SK-N-SH treated with all-trans-retinoic acid at 6 μM for 48 hours (cell line): ENCODE measurements around the gene PXMP2.

Experiments
- ARNTL ChIP-seq: fragments of 450-650 bp; formaldehyde crosslinking; IDR thresholded peaks from 2 replicates; pipeline ENCODE4 v1.5.0; 2020; ENCODE audit warnings: low read depth, mild to moderate bottlenecking, moderate library complexity, borderline replicate concordance
- CREB5 ChIP-seq: fragments of 250-450 bp; sonication (Bioruptor Pico); IDR thresholded peaks from 2 replicates; pipeline ENCODE4 v1.5.1; 2020; ENCODE audit warnings: low read depth, mild to moderate bottlenecking, moderate library complexity
- ISL1 ChIP-seq: fragments of 250-450 bp; sonication (Bioruptor Pico); IDR thresholded peaks from 2 replicates; pipeline ENCODE4 v2.1.2; 2022; ENCODE audit warnings: mild to moderate bottlenecking, moderate library complexity
- PATZ1 ChIP-seq: fragments of 250-450 bp; sonication (Bioruptor Pico); IDR thresholded peaks from 2 replicates; pipeline ENCODE4 v1.8.0; 2020; ENCODE audit warnings: mild to moderate bottlenecking, moderate library complexity, borderline replicate concordance
- PPARA ChIP-seq: fragments of 250-450 bp; sonication (Bioruptor Pico); IDR thresholded peaks from 2 replicates; pipeline ENCODE4 v1.5.0; 2020; ENCODE audit warnings: mild to moderate bottlenecking, borderline replicate concordance
- RARB ChIP-seq: fragments of 250-450 bp; sonication (Bioruptor Pico); IDR thresholded peaks from 2 replicates; pipeline ENCODE4 v1.8.0; 2021; ENCODE audit warnings: mild to moderate bottlenecking, moderate library complexity
- SNAI2 ChIP-seq: fragments of 250-450 bp; sonication (Bioruptor Pico); IDR thresholded peaks from 2 replicates; pipeline ENCODE4 v1.5.0; 2020; ENCODE audit warnings: mild to moderate bottlenecking, moderate library complexity
- TOX ChIP-seq: fragments of 250-450 bp; sonication (Bioruptor Pico); IDR thresholded peaks from 2 replicates; pipeline ENCODE4 v1.8.0; 2021; ENCODE audit warnings: mild to moderate bottlenecking, moderate library complexity, borderline replicate concordance
- ZC3H10 ChIP-seq: fragments of 250-450 bp; sonication (Bioruptor Pico); IDR thresholded peaks from 2 replicates; pipeline ENCODE4 v1.5.1; 2021; ENCODE audit warnings: mild to moderate bottlenecking, moderate library complexity
- ZFP30 ChIP-seq: fragments of 450-650 bp; formaldehyde crosslinking; IDR thresholded peaks from 2 replicates; pipeline ENCODE4 v1.5.0; 2022; ENCODE audit warnings: mild to moderate bottlenecking, moderate library complexity
- TF ChIP-seq, protein P1 (sequence below): fragments of 250-450 bp; sonication (Bioruptor Pico); IDR thresholded peaks from 2 replicates; pipeline ENCODE4 v1.5.1; 2021; ENCODE audit warnings: mild to moderate bottlenecking, moderate library complexity

DNA sequence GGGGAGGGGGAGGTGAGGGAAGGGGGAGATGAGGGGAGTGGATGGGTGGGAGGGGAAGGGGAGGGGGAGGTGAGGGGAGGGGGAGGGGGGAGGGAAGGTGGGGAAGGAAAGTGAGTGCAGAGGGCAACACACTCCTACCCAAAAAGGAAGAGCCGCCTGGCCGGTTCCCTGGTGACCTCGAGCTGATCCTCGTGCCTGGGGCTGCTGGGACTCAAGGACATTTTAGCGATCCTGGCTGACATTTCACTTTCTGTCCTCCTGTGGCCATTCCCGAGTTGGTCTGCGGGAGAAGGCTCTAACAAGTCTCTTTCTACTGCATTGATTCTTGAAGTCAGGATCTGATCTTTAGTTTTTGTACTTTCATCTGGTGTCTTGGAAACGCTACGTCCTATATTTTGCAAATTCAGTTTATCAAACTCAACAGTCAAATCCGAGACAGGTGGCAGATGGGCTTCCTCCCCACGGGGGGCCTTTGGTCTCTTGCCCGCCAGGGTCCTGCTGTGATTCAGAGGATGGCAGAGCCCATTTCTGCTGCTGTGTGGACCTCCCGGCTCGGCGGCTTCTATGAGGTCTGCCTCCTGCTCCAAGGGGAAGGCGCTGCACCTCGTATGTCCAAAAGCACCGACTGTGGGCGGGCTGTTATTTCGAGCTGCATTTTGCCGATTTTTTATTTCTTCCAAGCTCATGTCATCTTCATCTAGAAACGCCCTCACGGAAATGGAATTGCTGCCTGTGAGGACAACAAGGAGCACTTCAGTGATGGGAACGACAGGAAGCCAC lies 42.3 kb downstream of the PXMP2 start:
- TF ChIP-seq CREB5 (no peak), ZC3H10 (no peak), PATZ1 (CRISPR knock-in tag) (no peak), ISL1 (CRISPR knock-in tag) (no peak), ARNTL (no peak), TOX (CRISPR knock-in tag) (no peak), RARB (no peak), ZFP30 (CRISPR knock-in tag) (no peak), PPARA (no peak), SNAI2 (CRISPR knock-in tag) (no peak)
- TF ChIP-seq, protein P1, sequence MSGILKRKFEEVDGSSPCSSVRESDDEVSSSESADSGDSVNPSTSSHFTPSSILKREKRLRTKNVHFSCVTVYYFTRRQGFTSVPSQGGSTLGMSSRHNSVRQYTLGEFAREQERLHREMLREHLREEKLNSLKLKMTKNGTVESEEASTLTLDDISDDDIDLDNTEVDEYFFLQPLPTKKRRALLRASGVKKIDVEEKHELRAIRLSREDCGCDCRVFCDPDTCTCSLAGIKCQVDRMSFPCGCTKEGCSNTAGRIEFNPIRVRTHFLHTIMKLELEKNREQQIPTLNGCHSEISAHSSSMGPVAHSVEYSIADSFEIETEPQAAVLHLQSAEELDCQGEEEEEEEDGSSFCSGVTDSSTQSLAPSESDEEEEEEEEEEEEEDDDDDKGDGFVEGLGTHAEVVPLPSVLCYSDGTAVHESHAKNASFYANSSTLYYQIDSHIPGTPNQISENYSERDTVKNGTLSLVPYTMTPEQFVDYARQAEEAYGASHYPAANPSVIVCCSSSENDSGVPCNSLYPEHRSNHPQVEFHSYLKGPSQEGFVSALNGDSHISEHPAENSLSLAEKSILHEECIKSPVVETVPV (CRISPR knock-in tag), result no peak
